DOHH2 (cell line): ENCODE results near the gene FADS6.

Experiments
- H3F3A ChIP-seq: fragments of 200-600 bp; sonication (generic), shearing (Covaris generic); 2 replicates; pipeline ENCODE4 v1.6.0; 2016; ENCODE audit warnings: antibody characterized with exemption, mild to moderate bottlenecking; ENCODE audit not compliant: control insufficient read depth, insufficient read depth
- H3K27ac ChIP-seq: fragments of 200-600 bp; sonication (generic); 2 replicates; pipeline ENCODE4 v1.5.1; 2014; ENCODE audit warnings: low read depth, mild to moderate bottlenecking, low read length, moderate library complexity
- H3K27me3 ChIP-seq: fragments of 200-600 bp; sonication (generic); 2 replicates; pipeline ENCODE4 v1.6.1; 2014; ENCODE audit warnings: mild to moderate bottlenecking, low read length, mixed read lengths; ENCODE audit not compliant: control insufficient read depth
- H3K36me3 ChIP-seq: fragments of 200-600 bp; sonication (generic); 2 replicates; pipeline ENCODE4 v1.6.1; 2014; ENCODE audit warnings: mild to moderate bottlenecking, low read length, moderate library complexity, mixed read lengths; ENCODE audit not compliant: control insufficient read depth
- H3K4me1 ChIP-seq: fragments of 200-600 bp; sonication (generic); 2 replicates; pipeline ENCODE4 v1.6.1; 2014; ENCODE audit warnings: mild to moderate bottlenecking, low read length, mixed read lengths; ENCODE audit not compliant: control insufficient read depth
- H3K4me2 ChIP-seq: fragments of 200-600 bp; sonication (generic); 2 replicates; pipeline ENCODE4 v1.6.0; 2014; ENCODE audit warnings: mild to moderate bottlenecking, low read length, moderate library complexity
- H3K4me3 ChIP-seq: fragments of 200-600 bp; sonication (generic); 2 replicates; pipeline ENCODE4 v1.5.1; 2014; ENCODE audit warnings: mild to moderate bottlenecking, low read length, mixed read lengths
- H3K79me2 ChIP-seq: fragments of 200-600 bp; sonication (generic); 2 replicates; pipeline ENCODE4 v1.6.1; 2014; ENCODE audit warnings: mild to moderate bottlenecking, low read length, mixed read lengths; ENCODE audit not compliant: control insufficient read depth
- H3K9me2 ChIP-seq: fragments of 200-600 bp; sonication (generic); replicated peaks from 2 replicates; pipeline ENCODE4 v1.6.1; 2014; ENCODE audit warnings: mild to moderate bottlenecking, low read length, mixed read lengths; ENCODE audit not compliant: control insufficient read depth
- H3K9me3 ChIP-seq: fragments of 200-600 bp; sonication (generic); 2 replicates; pipeline ENCODE4 v1.6.1; 2014; ENCODE audit warnings: antibody characterized with exemption, low read length, mixed read lengths; ENCODE audit not compliant: control insufficient read depth, insufficient read depth
- H4K20me1 ChIP-seq: fragments of 200-600 bp; sonication (generic); 2 replicates; pipeline ENCODE4 v1.6.0; 2014; ENCODE audit warnings: low read depth, mild to moderate bottlenecking, antibody characterized with exemption, low read length, moderate library complexity; ENCODE audit not compliant: control insufficient read depth, insufficient read depth
- CTCF ChIP-seq: fragments of 200-600 bp; sonication (generic); IDR thresholded peaks from one replicate; pipeline ENCODE4 v1.5.1; 2014; ENCODE audit warnings: antibody characterized with exemption, mild to moderate bottlenecking, low read depth, low read length; ENCODE audit not compliant: poor library complexity, severe bottlenecking
- EZH2phosphoT487 ChIP-seq: fragments of 200-600 bp; sonication (generic); IDR thresholded peaks from 2 replicates; pipeline ENCODE4 v1.6.1; 2017; ENCODE audit warnings: borderline replicate concordance, mild to moderate bottlenecking, antibody characterized with exemption, low read length, moderate library complexity, mixed read lengths

The FADS6 gene

GRCh38 chr17:74840989-74841666, 52.3 kb downstream of the FADS6 start:
- Histone ChIP-seq H3K79me2 (no peaks in the 10 kb centered on the region), H3K9me2 (no peaks in the 10 kb centered on the region), H3K36me3 (no peaks in the 10 kb centered on the region), H3K4me2 (peak overlapping the region; percentile 12; the same call in 1 of the 2 replicates), H3K27me3 (peaks cover 3% of the 10 kb centered on the region; the same call in 1 of the 2 replicates), H3K27ac (no peak overlapping the region), H4K20me1 (no peaks in the 10 kb centered on the region), H3K4me1 (peaks cover 12% of the 10 kb centered on the region), H3F3A (no peaks in the 10 kb centered on the region), H3K4me3 (no peak overlapping the region), H3K9me3 (no peaks in the 10 kb centered on the region)
- TF ChIP-seq CTCF (no peak), EZH2phosphoT487 (no peak)

DNA sequence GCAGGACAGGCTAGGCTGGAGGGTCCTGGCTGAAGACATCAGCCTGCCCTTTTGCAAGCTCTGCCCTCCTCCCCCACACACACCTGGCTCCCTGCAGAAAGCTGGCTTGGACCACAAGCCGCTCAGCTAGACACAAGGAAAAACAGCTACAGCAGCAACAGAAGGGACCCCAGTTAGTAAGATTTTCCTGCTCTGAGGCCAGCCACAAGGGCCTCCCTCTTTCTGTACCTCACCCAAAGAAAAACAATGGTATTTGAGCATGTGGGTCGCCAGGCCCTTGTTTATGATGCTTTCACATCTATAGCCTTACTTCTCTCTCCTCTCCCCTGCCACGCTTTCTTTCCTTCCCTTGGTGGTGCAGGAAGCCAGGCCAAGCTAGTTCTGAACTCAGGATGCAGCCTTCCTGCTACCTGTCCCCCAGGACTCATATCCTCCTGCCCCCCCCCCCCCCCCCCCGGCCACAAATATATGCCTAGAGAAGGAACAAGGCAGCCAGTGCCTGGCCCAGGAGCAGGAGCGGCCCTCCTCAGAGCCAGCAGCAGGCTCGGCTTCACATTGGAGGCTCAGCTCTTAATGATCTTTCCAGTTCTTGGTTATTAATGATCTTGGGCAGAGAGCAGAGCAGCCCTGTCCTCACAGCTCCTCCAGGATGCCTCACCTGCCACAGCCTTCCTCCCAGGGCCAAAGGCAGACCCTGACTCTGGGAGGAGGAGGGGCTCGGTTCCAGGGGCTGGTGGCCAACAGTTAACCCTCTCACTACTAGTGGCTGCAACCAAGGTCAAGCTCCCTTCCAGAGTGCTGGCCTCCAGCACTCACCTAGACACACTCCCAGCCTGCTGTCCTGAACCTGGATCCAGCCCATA, 53.2 kb downstream of the FADS6 start:
- H3F3A ChIP-seq, result no peaks in the 10 kb centered on the region
- peak overlapping the region; percentile 12; the same call in 1 of the 2 replicates for H3K4me2 ChIP-seq
- TF ChIP-seq CTCF, result no peak
- TF ChIP-seq EZH2phosphoT487, result no peak

GRCh38 chr17:74838274-74838673, 55.2 kb downstream of the FADS6 start:
- Histone ChIP-seq H3K27ac (no peak overlapping the region), H4K20me1 (no peaks in the 10 kb centered on the region), H3K4me3 (no peak overlapping the region), H3F3A (peaks cover 3% of the 10 kb centered on the region; the same call in 1 of the 2 replicates), H3K4me1 (peaks cover 33% of the 10 kb centered on the region), H3K9me2 (no peaks in the 10 kb centered on the region), H3K4me2 (no peak overlapping the region), H3K79me2 (no peaks in the 10 kb centered on the region), H3K27me3 (peaks cover 3% of the 10 kb centered on the region; the same call in 1 of the 2 replicates), H3K9me3 (no peaks in the 10 kb centered on the region), H3K36me3 (no peaks in the 10 kb centered on the region)
- TF ChIP-seq EZH2phosphoT487, result no peak
- TF ChIP-seq CTCF, result no peak

More for the DNA sequence above, 53.2 kb downstream of the FADS6 start:
- Histone ChIP-seq H3K79me2 (no peaks in the 10 kb centered on the region), H3K4me3 (no peak overlapping the region), H3K9me2 (no peaks in the 10 kb centered on the region), H3K27me3 (peaks cover 3% of the 10 kb centered on the region; the same call in 1 of the 2 replicates), H3K4me1 (peaks cover 13% of the 10 kb centered on the region), H3K9me3 (no peaks in the 10 kb centered on the region), H4K20me1 (no peaks in the 10 kb centered on the region), H3K27ac (no peak overlapping the region), H3K36me3 (no peaks in the 10 kb centered on the region)
